Kidney (tissue), 14 donors: ENCODE measurements around the gene SLC17A9. TPM values are rescaled to one million over a fixed set of nuclear protein-coding genes. Genes with fewer than 3 reads are reported as not detected.
A peak's percentile ranks its signal among the peaks of the same experiment; 100 is the strongest.

ENCODE experiments used
- DNase-seq, 5 donors: peaks; one replicate each; pipeline ENCODE4 v3.0.0-alpha.2; 2013 to 2020
- FAIRE-seq: peaks from 2 replicates; lab custom pipeline; 2012; peaks lifted over from hg19 to GRCh38; lab: Jason Lieb, UNC
- H3K27ac ChIP-seq, 2 donors: one replicate each; pipeline ENCODE4 v1.7.0; 2013; ENCODE audit warnings: low read depth in 2 of 2, low read length in 2 of 2, inconsistent platforms in 1 of 2
- H3K27me3 ChIP-seq: one replicate; pipeline ENCODE4 v1.7.1; 2013; ENCODE audit warnings: low read length, inconsistent platforms; ENCODE audit not compliant: control insufficient read depth, insufficient read depth
- H3K36me3 ChIP-seq, 3 donors: one replicate each; pipeline versions ENCODE4 v1.7.0 to v1.7.1; 2013; ENCODE audit warnings: low read length in 3 of 3, control low read depth in 1 of 3, inconsistent platforms in 1 of 3; ENCODE audit not compliant: insufficient read depth in 3 of 3, control insufficient read depth in 2 of 3
- H3K4me1 ChIP-seq, 3 donors: one replicate each; pipeline versions ENCODE4 v1.7.0 to v1.7.1; 2013; ENCODE audit warnings: low read length in 3 of 3, inconsistent platforms in 1 of 3, low read depth in 1 of 3; ENCODE audit not compliant: control insufficient read depth in 2 of 3, insufficient read depth in 2 of 3
- H3K4me3 ChIP-seq, 3 donors: one replicate each; pipeline versions ENCODE4 v1.7.0 to v1.8.1; 2013; ENCODE audit warnings: low read length in 3 of 3, control low read depth in 1 of 3, inconsistent platforms in 1 of 3
- H3K9ac ChIP-seq, 3 donors: one replicate each; pipeline versions ENCODE4 v1.7.0 to v1.7.1; 2013; ENCODE audit warnings: low read length in 3 of 3, control low read depth in 1 of 3, inconsistent platforms in 1 of 3
- H3K9me3 ChIP-seq, 3 donors: one replicate each; pipeline versions ENCODE4 v1.7.0 to v1.7.1; 2013; ENCODE audit warnings: low read length in 3 of 3, control low read depth in 1 of 3, inconsistent platforms in 1 of 3; ENCODE audit not compliant: control insufficient read depth in 2 of 3, insufficient read depth in 1 of 3
- CTCF ChIP-seq: IDR thresholded peaks from 3 replicates; pipeline ENCODE4 v1.5.1; 2012; ENCODE audit warnings: mild to moderate bottlenecking, moderate library complexity, borderline replicate concordance; ENCODE audit not compliant: insufficient read depth; ENCODE audit errors: extremely low read depth
- intact Hi-C: fragments of 100-400 bp; cut with DNase I; formaldehyde crosslinking; loops from one replicate; pipeline ENCODE4 v1.11.1; 2022
- polyA plus RNA-seq: library from polyadenylated mRNA; stranded (reverse); fragments of 350-450 nt; fragmentation: Illumina TruSeq; extraction: RNeasy Lipid Tissue Mini Kit (QIAGEN cat#74804); gene quantifications from one replicate; pipeline ENCODE4 v1.2.3, GENCODE V29; 2014; ENCODE audit warnings: low read depth, low replicate concordance; ENCODE audit not compliant: insufficient read depth
- total RNA-seq: library from RNA; stranded (reverse); fragmentation: NEBNext Ultra II Directional; extraction: Animal tissue kit (Norgen Biotek cat#: 25700); gene quantifications from one replicate; pipeline ENCODE4 v1.2.1, GENCODE V29; 2021
- donor health status: control.
- donor health status: control.
- donor health status: control.
- donor health status: control.
- donor health status: control.
- donor health status: DM: yes; HTN: yes; CAD: no.
- donor health status: Normal renal cell carcinoma (clear cell type).

SLC17A9 gene
- total and polyA plus RNA-seq, 2 donors from 2014 or later: 2.0 to 9.5 TPM

- Histone ChIP-seq H3K4me3 (no peak overlapping the region), H3K9me3 (no peaks in the 10 kb centered on the region), H3K9ac (no peak overlapping the region), H3K4me1 (no peaks in the 10 kb centered on the region), H3K27me3 (no peaks in the 10 kb centered on the region), H3K27ac (no peak overlapping the region), H3K36me3 (no peaks in the 10 kb centered on the region)
- intact Hi-C loops: no loop called here
- no peak for FAIRE-seq
- no peak for TF ChIP-seq CTCF
- no peak for DNase-seq
Measured at GRCh38 chr20:62962891-62963613, 10.5 kb downstream of the SLC17A9 start.

- H3K4me1 ChIP-seq: no peaks in the 10 kb centered on the region
- intact Hi-C loops: no loop called here
- no peak overlapping the region for H3K9ac ChIP-seq
- FAIRE-seq (no peak), DNase-seq (no peak)
- H3K36me3 ChIP-seq: no peaks in the 10 kb centered on the region
- H3K27me3 ChIP-seq: no peaks in the 10 kb centered on the region
- TF ChIP-seq CTCF: no peak
- H3K9me3 ChIP-seq: no peaks in the 10 kb centered on the region
- H3K4me3 ChIP-seq: no peak overlapping the region
- no peak overlapping the region for H3K27ac ChIP-seq
Measured at GRCh38 chr20:62963614-62964397, 11.3 kb downstream of the SLC17A9 start.

- H3K4me3 ChIP-seq: no peak overlapping the region
- intact Hi-C loops: no loop called here
- H3K36me3 ChIP-seq: no peaks in the 10 kb centered on the region
- no peaks in the 10 kb centered on the region for H3K9me3 ChIP-seq
- no peak for TF ChIP-seq CTCF
- FAIRE-seq (no peak), DNase-seq (peak in 1 of 5 donors; percentile 51)
- no peaks in the 10 kb centered on the region for H3K4me1 ChIP-seq
- H3K27ac ChIP-seq: no peak overlapping the region
- H3K27me3 ChIP-seq: no peaks in the 10 kb centered on the region
- H3K9ac ChIP-seq: no peak overlapping the region
Measured at GRCh38 chr20:62964700-62965099, 12.2 kb downstream of the SLC17A9 start.
